Caki2 (cell line): Measurements from ENCODE around the gene GUCY1A2. TPM values are rescaled to one million over a fixed set of nuclear protein-coding genes. Genes with fewer than 3 reads are reported as not detected.

Source experiments
- DNase-seq: peaks from one replicate; pipeline ENCODE4 v3.0.0-alpha.2; 2015; ENCODE audit warnings: low read depth
- in situ Hi-C: cut with HindIII; loops from 2 replicates; pipeline ENCODE4 v1.10.0; 2016; ENCODE audit warnings: low sequenced_read_pairs, low pct_unique_long_range_greater_than_20kb, mixed read lengths
- total RNA-seq: library from RNA; depleted of rRNA; stranded (reverse); fragments of >200 nt; shearing (Covaris generic); gene quantifications from 2 replicates; pipeline ENCODE4 v1.2.3, GENCODE V29; 2014; ENCODE audit warnings: low replicate concordance

The GUCY1A2 gene
- total RNA-seq, 1 experiment from 2014 or later: not detected

DNA sequence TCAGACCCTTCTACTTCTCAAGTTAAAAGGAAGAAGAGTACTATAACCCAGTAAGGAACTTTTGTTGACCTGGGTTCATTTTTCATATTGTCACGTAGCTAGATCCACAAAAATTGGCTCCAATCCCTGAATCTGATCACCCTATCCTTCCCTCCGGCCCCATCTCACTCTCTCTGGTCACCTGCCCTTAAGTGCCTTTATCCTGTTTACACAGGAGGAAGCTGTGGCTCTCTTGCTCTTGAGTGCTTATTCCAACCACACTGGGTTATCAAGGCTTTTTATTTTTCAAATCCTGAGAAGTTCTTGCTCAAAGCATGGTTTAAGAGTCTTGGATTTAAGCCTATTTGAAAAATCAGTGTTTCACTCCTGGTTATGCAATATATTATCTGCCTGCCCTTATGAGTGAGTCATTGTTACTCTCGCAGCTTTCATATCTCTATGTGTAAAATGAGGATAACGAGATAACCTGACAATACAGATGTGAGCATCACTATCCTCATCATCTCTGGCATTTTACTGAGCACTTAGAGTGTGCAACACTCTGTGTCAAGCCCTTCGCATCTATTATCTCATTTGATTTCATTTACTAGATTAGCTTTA, 293.9 kb downstream of the GUCY1A2 start:
- in situ Hi-C loops: no loop called here
- DNase-seq: no peak

DNA sequence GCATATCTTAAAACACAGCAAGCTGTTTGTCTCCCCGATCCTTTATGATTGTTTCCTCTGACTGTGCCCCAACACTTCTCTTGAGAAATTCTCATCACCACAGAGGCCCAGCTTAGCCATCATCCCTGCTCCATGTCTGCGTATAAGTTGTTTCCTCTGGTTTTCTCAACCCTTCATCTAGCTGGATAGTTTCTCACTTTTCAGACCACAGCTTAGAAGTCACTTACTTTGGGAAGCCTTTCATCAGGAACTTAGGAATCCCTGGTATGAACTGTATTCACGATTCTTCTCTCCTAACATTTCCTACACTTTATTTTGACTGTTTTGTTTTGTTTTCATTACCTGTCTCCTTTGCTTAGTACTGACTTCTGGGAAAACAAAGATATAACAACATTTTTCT, 295.2 kb downstream of the GUCY1A2 start:
- in situ Hi-C loops: no loop called here
- DNase-seq: no peak

DNA sequence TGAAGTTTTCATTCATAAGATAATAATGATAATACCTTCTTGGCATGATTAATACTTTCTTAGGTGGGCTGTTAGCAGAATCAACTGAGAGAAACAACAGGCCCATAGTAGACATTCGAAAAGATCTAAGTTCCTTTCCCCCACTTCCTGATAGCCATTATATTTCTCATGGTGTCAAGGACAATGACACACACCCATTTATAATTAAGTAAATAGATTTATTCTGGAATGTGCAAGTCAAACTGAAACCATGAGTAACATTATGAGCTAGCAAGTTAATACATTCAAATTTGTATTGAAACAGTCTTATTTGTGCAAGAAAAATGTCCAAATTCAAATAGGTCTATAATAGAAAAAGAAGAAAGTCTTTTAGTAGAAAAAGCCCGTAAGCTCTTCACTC, 301.1 kb downstream of the GUCY1A2 start:
- in situ Hi-C loops: no loop called here
- no peak for DNase-seq

DNA sequence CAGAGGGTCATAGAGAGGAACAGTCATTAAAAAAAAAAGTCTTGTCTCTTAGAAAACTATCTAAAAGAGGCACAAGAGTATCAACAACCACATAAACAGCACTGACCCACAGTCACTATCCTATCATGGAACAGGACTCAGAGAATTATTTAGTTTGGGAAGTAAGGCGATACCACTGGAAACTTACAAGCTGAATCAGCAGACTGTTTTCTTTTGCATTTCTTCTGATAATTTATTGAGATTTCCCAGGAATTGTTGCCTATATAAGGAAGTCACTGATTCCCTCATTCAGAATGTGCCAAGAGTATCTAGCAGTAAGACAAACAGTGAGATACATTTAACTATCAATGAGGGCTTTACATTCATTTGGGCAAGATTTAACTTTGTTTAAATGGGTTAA, 304.1 kb downstream of the GUCY1A2 start:
- in situ Hi-C loops: no loop called here
- no peak for DNase-seq

DNA sequence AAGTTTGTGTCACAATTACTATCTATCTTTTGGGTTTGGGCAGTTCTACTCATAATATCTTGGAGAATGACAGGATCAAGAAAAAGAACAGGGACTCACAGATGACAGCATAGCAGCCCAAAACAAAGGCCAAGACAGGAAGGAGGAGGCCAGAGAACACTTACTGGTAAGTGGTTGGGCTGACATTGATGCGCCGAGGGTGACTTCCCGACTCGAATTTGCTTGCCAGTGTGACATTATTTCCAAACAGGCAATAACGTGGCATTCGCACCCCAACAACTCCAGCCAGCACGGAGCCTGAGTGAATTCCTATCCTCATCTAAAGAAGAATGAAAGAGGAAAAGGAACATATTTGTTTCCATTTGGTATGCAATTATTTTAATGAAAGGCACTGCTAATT, 309.9 kb downstream of the GUCY1A2 start:
- DNase-seq: no peak
- in situ Hi-C loops: no loop called here

DNA sequence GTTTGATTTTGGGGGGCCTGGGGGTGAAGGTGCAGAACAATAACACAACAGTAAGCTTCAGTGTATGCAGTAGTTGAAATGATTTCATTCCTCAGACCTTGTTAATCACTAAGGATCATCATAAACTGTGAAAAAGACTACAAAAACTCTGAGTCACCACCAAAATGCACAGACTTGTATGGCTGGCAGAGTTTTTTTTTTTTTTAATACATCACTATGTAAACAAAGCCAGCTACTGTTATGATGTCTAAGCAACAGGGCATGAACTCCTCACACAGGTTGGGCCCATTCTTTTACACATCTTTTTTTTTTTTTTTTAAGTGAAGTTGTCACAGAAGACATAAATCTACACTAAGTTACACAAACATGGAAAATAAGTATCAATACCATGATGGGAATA, 311.9 kb downstream of the GUCY1A2 start:
- DNase-seq: peak; percentile 90
- in situ Hi-C loops: no loop called here

DNA sequence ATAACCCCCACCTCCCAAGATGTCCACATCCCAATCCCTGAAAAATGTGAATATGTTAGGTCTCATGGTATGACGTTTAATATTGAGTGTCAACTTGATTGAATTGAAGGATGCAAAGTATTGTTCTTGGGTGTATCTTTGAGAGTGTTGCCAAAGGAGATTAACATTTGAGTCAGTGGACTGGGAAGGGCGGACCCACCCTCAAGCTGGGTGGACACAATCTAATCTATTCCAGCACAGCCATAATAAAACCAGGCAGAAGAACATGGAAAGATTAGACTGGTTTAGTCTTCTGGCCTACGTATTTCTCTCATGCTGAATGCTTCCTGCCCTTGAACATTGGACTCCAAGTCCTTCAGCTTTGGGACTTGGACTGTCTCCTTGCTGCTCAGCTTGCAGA, 315.5 kb downstream of the GUCY1A2 start:
- DNase-seq: no peak
- in situ Hi-C loops: no loop called here

DNA sequence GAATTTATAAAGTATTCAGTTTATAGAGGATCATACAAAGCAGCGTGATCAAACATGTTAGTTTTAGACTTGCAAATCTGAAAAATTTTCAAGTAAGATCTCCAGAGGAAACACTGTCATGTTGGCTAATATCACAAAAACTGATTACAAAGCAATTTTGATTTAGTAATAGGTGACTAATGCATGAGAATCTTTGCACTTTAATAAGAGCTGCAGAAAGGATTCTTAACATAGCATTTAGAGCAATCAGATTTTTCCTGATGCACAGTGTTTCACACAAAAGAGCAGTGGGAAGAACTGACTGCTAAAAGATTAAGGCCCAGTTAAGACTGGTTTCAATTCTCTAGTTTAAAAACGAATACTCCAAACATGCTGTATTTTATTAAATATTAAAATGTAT, 321.2 kb downstream of the GUCY1A2 start:
- no peak for DNase-seq
- in situ Hi-C loops: no loop called here

DNA sequence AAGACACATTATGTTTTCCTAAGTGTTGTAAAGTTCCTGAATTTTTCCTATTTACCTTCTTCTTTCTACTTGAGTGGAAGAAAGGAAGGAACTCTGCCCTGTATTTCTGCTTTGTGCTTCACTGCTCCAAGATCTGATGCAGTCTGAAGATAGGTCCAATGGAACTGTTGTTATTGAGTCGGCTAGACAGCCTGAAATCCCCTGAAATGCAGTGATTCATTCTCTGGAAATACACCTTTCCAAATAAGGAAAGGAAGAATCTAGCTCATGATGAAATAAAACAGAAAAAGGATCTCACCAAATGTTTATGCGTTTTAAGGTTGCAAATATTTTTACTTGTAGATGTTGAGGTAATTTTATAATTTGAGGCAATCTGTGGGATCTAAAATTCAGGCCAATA, 322.8 kb downstream of the GUCY1A2 start:
- peak; percentile 56 for DNase-seq
- in situ Hi-C loops: no loop called here

DNA sequence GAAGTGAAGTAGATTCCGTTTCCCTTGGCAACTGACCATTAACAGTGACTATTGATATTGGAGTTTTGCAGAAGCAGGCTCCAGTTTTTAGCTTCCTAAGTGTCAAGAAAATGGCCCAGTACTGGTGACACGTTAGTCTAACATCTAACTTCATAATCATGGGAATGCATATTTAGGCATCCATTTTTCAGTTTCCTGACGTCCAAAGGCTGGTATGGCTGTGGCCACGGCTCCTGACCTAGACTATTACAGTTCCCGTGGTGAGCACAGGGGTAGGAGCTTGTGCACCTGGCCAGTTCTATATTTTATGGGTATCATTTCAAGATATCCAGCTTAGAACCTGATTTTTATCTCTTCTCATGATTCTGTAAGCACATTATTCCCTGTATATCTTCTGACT, 323.8 kb downstream of the GUCY1A2 start:
- in situ Hi-C loops: no loop called here
- DNase-seq: no peak

DNA sequence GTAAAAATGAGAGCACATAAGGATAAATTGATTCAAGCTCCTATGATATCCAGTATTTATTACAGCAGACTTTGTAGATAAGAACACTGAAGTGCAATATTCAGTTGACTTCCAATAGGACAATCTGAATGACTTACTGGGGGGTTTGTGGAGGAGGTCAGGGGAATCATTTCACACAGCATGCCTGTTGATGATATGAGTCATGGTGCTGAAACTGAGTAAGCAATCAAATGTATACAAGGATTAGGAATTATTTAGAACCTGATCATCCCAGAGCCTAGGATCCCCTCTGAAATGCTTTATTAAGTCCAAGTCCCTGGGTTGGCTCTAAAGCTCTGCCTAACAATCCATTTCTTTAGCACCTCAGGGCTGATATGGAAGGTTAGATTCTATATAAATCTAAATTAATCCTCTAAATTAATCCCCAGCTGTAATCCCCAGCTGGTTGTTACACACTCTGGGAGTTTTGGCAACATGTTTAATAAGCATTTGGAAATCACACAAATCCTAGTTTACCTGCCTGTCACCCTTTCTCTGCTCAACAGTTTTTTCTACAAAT, 326.4 kb downstream of the GUCY1A2 start:
- in situ Hi-C loops: no loop called here
- DNase-seq: no peak

DNA sequence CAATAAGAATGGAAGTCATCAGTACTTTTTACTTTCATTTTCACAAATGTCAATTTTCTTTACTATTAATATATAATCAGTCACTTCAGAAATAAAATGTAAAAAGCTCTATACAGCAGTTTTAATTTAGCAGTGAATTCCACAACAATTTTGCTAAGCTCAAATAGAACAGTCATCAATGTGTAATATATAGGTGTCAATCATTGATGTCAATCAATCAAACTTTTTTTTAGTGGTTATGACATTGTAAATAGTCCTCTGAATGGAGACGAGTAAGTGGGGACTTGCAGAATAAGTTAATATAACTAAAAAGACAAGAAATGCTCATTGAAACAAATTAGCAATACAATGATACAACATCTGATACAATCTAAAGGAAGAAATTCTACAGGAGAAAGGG, 327.4 kb downstream of the GUCY1A2 start:
- in situ Hi-C loops: no loop called here
- DNase-seq: no peak

DNA sequence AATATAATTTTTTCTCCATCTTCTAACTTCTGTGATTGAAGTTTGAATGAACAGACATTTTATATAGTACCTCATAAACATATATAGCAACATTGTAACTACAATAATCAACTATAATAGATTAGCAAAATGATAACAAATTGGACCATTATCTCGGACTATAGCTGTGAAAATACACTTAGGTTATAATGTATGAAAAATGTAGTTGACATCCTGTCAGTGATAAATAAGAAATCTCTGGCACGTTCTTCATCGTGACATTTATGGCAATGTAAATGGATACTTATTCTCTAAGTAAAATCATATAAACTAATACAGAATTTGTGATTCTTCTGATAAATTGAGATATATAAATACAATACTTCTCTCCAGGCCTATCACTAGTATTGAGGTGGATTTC, 333.3 kb downstream of the GUCY1A2 start:
- no peak for DNase-seq
- in situ Hi-C loops: no loop called here

DNA sequence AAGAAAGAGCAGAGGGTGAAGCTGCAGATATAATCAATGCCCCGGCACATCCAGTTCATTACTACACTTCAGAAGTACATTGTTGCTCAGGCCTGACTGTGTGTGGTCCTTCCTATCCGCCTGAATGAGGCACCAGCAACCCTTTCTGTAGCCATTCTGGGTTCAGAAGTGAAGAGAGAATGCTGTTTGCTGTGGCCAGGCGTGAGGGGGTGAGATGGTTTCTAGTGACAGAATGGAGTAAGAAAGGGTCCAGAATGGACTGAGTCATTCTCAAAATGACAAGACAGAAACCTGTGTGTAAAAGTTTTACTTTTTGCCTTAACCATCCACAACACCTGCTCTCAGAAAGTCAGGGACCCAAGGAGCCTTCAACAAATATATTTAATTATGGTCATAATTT, 334.8 kb downstream of the GUCY1A2 start:
- DNase-seq: no peak
- in situ Hi-C loops: no loop called here

DNA sequence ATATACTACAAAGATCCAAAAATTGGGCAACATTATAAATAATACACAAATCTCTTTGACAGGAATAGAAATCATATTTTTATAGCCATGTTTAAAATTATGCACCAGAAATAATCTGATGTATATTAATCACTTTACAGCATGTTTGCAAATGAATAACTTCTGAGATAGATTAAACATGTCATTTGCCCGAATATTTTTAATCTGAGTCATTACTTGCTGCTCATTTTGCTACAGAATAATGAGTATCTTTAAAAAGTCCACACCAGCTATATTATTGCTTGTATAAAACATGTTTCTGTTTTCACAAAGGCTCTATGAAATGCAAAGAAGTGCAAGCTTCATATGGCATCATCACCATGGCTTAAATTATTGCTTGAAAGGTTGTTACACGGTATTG, 336.8 kb downstream of the GUCY1A2 start:
- in situ Hi-C loops: no loop called here
- no peak for DNase-seq

DNA sequence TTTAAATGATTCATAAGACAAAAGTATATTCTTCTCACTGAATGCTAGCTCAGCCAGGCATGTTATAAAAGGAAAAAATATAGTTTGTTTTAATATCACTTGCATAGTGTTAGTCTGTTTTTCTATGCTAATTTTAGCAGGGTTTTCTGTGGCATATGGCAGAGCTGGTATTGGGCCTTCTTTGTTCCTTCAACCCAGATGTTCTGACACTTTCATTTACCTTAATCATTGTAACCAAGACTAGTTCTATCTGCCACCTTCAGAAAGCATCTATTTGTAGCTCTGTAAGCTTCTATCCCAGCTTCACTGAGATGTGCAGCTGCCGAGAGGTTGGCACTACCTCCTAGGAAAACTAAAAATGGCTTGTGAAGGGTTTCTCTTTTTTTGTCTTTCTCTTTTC, 338.7 kb downstream of the GUCY1A2 start:
- no peak for DNase-seq
- in situ Hi-C loops: no loop called here

DNA sequence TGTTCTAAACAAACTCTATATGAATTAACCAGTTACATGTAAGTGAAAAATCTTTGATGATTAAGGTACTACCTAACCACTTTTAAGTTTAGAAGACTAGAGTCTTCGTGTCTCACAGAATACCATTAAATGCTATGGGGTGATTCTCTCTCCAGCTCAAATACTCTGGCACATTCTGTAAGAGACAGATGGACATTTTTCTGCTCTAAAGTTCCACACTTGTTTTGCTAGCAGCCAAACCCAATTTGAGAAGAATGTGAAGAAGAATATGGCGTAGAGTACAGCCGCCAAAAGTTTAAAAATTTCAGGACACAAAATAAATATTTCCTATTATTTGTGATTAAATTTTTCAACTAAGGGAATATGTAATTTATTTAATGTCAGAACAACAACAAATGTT, 339.1 kb downstream of the GUCY1A2 start:
- no peak for DNase-seq
- in situ Hi-C loops: no loop called here

DNA sequence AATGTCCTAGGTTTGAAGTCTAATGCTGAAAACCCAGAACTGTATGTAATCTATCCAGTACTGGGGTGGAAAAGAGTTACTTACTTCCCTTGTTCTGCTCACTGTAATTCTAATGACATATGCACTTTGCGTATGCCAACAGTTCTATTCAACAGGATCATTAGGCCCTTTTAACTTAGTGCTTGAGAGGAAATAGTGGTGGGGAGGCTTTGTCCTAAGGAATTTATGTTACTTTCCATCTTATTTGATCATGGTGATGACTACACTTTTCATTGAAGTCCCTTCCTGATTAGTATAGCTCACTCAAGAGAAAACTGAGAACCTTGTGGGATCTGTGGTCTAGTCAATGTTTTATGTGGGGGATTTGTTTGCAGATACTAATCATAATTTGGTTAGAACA, 348.2 kb downstream of the GUCY1A2 start:
- in situ Hi-C loops: no loop called here
- DNase-seq: no peak

DNA sequence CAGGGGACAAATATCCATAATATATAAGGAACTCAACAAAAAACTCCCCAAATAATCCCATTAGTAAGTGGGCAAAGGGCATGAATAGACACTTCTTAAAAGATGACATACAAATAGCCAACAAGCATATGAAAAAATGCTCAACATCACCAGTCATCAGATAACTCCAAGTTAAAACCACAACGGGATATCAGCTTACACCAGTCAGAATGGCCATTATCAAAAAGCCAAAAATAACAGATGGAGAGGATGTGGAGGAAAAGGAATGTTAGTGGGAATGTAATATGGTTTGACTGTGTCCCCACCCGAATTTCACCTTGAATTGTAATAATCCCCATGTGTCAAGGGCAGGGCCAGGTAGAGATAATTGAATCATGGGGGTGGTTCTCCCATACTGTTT, 350.1 kb downstream of the GUCY1A2 start:
- DNase-seq: peak; percentile 4
- in situ Hi-C loops: no loop called here

DNA sequence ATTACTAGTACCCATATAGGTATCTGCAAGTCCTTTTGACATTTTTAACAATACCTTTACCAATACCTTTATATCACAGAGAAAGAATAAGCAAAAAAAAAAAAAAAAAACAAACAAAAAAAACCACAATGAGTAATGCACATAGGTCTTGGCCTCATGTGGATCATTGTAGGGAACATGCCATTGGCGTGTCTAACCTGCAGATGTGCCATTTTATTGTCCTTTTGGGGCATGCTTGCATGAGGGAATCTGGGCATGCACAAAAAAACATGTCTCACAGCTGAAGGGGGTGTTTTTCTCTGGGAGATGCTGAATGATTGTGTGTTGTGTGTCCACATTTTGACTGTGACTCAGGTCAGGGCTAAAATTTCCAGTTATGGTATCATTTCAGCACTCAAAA, 361.6 kb downstream of the GUCY1A2 start:
- in situ Hi-C loops: no loop called here
- DNase-seq: no peak

DNA sequence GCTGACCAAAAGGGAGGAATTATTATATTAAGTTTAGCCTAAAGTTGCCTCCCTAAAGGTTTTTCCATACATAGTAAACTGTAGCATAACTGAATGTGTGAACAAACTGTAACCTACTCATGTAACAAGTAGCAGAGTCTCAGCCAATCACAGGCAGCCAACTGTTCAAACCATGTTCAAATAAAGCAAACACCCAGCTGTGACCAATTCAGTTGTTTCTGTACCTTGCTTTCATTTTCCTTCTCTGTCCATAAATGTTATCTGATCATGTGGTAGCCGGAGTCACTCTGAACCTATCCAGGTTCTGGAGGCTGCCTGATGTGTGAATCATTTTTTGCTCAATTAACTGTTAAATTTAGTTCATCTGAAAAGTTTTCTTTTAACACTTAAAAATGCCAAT, 373.5 kb downstream of the GUCY1A2 start:
- in situ Hi-C loops: no loop called here
- DNase-seq: peak; percentile 18
